ENCODE data around the gene CHRNB1. TPM values are rescaled to one million over a fixed set of nuclear protein-coding genes. Genes with fewer than 3 reads are reported as not detected.
A peak's percentile ranks its signal among the peaks of the same experiment; 100 is the strongest.

CHRNB1 gene
- polyA plus RNA-seq, 1 donor from 2014 or later: 18.2 TPM

GRCh38 chr17:7403977-7404736 is 40.7 kb upstream of the CHRNB1 start, which contains the start of gene TMEM256:
Gene TMEM256 (minus strand): TSS chr17:7404097. CDS start chr17:7404084, 13 bp downstream.
- TF ChIP-seq, protein P1, sequence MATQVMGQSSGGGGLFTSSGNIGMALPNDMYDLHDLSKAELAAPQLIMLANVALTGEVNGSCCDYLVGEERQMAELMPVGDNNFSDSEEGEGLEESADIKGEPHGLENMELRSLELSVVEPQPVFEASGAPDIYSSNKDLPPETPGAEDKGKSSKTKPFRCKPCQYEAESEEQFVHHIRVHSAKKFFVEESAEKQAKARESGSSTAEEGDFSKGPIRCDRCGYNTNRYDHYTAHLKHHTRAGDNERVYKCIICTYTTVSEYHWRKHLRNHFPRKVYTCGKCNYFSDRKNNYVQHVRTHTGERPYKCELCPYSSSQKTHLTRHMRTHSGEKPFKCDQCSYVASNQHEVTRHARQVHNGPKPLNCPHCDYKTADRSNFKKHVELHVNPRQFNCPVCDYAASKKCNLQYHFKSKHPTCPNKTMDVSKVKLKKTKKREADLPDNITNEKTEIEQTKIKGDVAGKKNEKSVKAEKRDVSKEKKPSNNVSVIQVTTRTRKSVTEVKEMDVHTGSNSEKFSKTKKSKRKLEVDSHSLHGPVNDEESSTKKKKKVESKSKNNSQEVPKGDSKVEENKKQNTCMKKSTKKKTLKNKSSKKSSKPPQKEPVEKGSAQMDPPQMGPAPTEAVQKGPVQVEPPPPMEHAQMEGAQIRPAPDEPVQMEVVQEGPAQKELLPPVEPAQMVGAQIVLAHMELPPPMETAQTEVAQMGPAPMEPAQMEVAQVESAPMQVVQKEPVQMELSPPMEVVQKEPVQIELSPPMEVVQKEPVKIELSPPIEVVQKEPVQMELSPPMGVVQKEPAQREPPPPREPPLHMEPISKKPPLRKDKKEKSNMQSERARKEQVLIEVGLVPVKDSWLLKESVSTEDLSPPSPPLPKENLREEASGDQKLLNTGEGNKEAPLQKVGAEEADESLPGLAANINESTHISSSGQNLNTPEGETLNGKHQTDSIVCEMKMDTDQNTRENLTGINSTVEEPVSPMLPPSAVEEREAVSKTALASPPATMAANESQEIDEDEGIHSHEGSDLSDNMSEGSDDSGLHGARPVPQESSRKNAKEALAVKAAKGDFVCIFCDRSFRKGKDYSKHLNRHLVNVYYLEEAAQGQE (IDR thresholded peaks at IDR 0.05; ENCODE audit: borderline replicate concordance): peak; percentile 40
- TF ChIP-seq CTCF (IDR thresholded peaks at IDR 0.05; ENCODE audit: poor library complexity, severe bottlenecking) (peak; percentile 37), EP300 (conservative IDR thresholded peaks at IDR 0.05; ENCODE audit: poor library complexity, severe bottlenecking) (no peak), POLR2AphosphoS5 (IDR thresholded peaks at IDR 0.05) (peak; percentile 91), MXI1 (conservative IDR thresholded peaks at IDR 0.05; ENCODE audit: poor library complexity, severe bottlenecking) (peak; percentile 49), SMC3 (conservative IDR thresholded peaks at IDR 0.05; ENCODE audit: poor library complexity) (no peak), RAD21 (conservative IDR thresholded peaks at IDR 0.05) (no peak), TAF1 (IDR thresholded peaks at IDR 0.05; ENCODE audit: low read depth) (peak; percentile 51), EZH2 (IDR thresholded peaks at IDR 0.05; ENCODE audit: borderline replicate concordance, insufficient read depth, low read length, poor library complexity, severe bottlenecking) (no peak)
- Histone ChIP-seq H3K4me3 (ENCODE audit: low read length) (peak within 1 kb of the TSS; percentile 88), H3K27ac (ENCODE audit: low read length) (peak within 1 kb of the TSS; percentile 98), H3K9me3 (ENCODE audit: low read length) (no peaks in the 10 kb centered on the region), H3K27me3 (ENCODE audit: insufficient read depth, low read depth, low read length) (no peaks in the 10 kb centered on the region), H2AFZ (ENCODE audit: low read depth, low read length) (peak within 1 kb of the TSS; percentile 76), H3K9me2 (ENCODE audit: insufficient read depth, low read length) (no peaks in the 10 kb centered on the region), H3K4me2 (ENCODE audit: low read length) (peak within 1 kb of the TSS; percentile 86), H3F3A (ENCODE audit: insufficient read depth, low read length, poor library complexity, severe bottlenecking) (peaks cover 5% of the 10 kb centered on the region), H3K9ac (ENCODE audit: low read length) (peak within 1 kb of the TSS; percentile 98), H3K36me3 (ENCODE audit: insufficient read depth, low read length) (no peaks in the 10 kb centered on the region), H3K79me2 (replicated peaks; ENCODE audit: insufficient read depth, low read length) (peaks cover 32% of the 10 kb centered on the region), H4K20me1 (ENCODE audit: insufficient read depth) (peaks cover 2% of the 10 kb centered on the region)

- no peaks in the 10 kb centered on the region for H3K9me2 ChIP-seq (ENCODE audit: insufficient read depth, low read length)
- peaks cover 32% of the 10 kb centered on the region for H3K79me2 ChIP-seq (replicated peaks; ENCODE audit: insufficient read depth, low read length)
- peak overlapping the region; percentile 45 for H2AFZ ChIP-seq (ENCODE audit: low read depth, low read length)
- H3K9ac ChIP-seq (ENCODE audit: low read length): peak overlapping the region; percentile 98
- H3K4me2 ChIP-seq (ENCODE audit: low read length): no peak overlapping the region
- H3F3A ChIP-seq (ENCODE audit: insufficient read depth, low read length, poor library complexity, severe bottlenecking): peaks cover 5% of the 10 kb centered on the region
- peaks cover 2% of the 10 kb centered on the region for H4K20me1 ChIP-seq (ENCODE audit: insufficient read depth)
- no peaks in the 10 kb centered on the region for H3K27me3 ChIP-seq (ENCODE audit: insufficient read depth, low read depth, low read length)
- H3K36me3 ChIP-seq (ENCODE audit: insufficient read depth, low read length): no peaks in the 10 kb centered on the region
- peak; percentile 13 for TF ChIP-seq TAF1 (IDR thresholded peaks at IDR 0.05; ENCODE audit: low read depth)
- no peak for TF ChIP-seq EP300 (conservative IDR thresholded peaks at IDR 0.05; ENCODE audit: poor library complexity, severe bottlenecking)
- TF ChIP-seq MXI1 (conservative IDR thresholded peaks at IDR 0.05; ENCODE audit: poor library complexity, severe bottlenecking): no peak
- no peak for TF ChIP-seq CTCF (IDR thresholded peaks at IDR 0.05; ENCODE audit: poor library complexity, severe bottlenecking)
- TF ChIP-seq, protein P1 (IDR thresholded peaks at IDR 0.05; ENCODE audit: borderline replicate concordance): no peak
- TF ChIP-seq RAD21 (conservative IDR thresholded peaks at IDR 0.05): no peak
- TF ChIP-seq POLR2AphosphoS5 (IDR thresholded peaks at IDR 0.05): peak; percentile 80
- TF ChIP-seq EZH2 (IDR thresholded peaks at IDR 0.05; ENCODE audit: borderline replicate concordance, insufficient read depth, low read length, poor library complexity, severe bottlenecking): no peak
- no peak for TF ChIP-seq SMC3 (conservative IDR thresholded peaks at IDR 0.05; ENCODE audit: poor library complexity)
- peak overlapping the region; percentile 88 for H3K4me3 ChIP-seq (ENCODE audit: low read length)
- peak overlapping the region; percentile 98 for H3K27ac ChIP-seq (ENCODE audit: low read length)
- no peaks in the 10 kb centered on the region for H3K9me3 ChIP-seq (ENCODE audit: low read length)
These were observed 40.0 kb upstream of the CHRNB1 start for GRCh38 chr17:7404737-7405349.
